Ascending aorta (tissue), 2 donors: ENCODE measurements around the gene SPAST. TPM values are rescaled to one million over a fixed set of nuclear protein-coding genes. Genes with fewer than 3 reads are reported as not detected.
A peak's percentile ranks its signal among the peaks of the same experiment; 100 is the strongest.
"Not testable (repeated sequence)": the region's sequence is repeated elsewhere in the genome, so short reads cannot be mapped to it uniquely, and the experiment has no call there.

Source experiments
- DNase-seq, 2 donors: peaks; one replicate each; pipeline ENCODE4 v3.0.0-alpha.2; 2019; ENCODE audit warnings: low spot score in 2 of 2
- H3K27ac ChIP-seq, 2 donors: fragments of 200-600 bp; sonication (generic); one replicate each; pipeline ENCODE4 v1.5.1; 2016 to 2017; ENCODE audit warnings: mild to moderate bottlenecking in 1 of 2
- H3K27me3 ChIP-seq: fragments of 200-600 bp; sonication (generic); one replicate; pipeline ENCODE4 v1.5.1; 2017
- H3K36me3 ChIP-seq, 2 donors: fragments of 200-600 bp; sonication (generic); one replicate each; pipeline ENCODE4 v1.5.1; 2016
- H3K4me1 ChIP-seq, 2 donors: fragments of 200-600 bp; sonication (generic); one replicate each; pipeline ENCODE4 v1.5.1; 2016 to 2017; ENCODE audit warnings: mild to moderate bottlenecking in 1 of 2
- H3K4me3 ChIP-seq, 2 donors: fragments of 200-600 bp; sonication (generic); one replicate each; pipeline ENCODE4 v1.5.1; 2016 to 2017; ENCODE audit warnings: mild to moderate bottlenecking in 1 of 2
- H3K9me3 ChIP-seq, 2 donors: fragments of 200-600 bp; sonication (generic); one replicate each; pipeline ENCODE4 v1.5.1; 2016
- CTCF ChIP-seq, 3 experiments: fragments of 200-600 bp in 2 of 3; fragments of 450-650 bp in 1 of 3; sonication (generic) in 2 of 3; IDR thresholded peaks; one replicate each; pipeline ENCODE4 v1.5.1; 2016 to 2019; ENCODE audit warnings: antibody characterized with exemption in 3 of 3, mild to moderate bottlenecking in 1 of 3, moderate library complexity in 1 of 3
- intact Hi-C: fragments of 100-400 bp; cut with DNase I; formaldehyde crosslinking; loops from one replicate; pipeline ENCODE4 v1.15.1; 2023
- total RNA-seq: library from RNA; depleted of rRNA; stranded (reverse); fragments of >200 nt; gene quantifications from one replicate; pipeline ENCODE4 v1.1.0, GENCODE V29; 2016

SPAST gene
- total RNA-seq, 1 donor from 2014 or later = 12.1 TPM

DNA sequence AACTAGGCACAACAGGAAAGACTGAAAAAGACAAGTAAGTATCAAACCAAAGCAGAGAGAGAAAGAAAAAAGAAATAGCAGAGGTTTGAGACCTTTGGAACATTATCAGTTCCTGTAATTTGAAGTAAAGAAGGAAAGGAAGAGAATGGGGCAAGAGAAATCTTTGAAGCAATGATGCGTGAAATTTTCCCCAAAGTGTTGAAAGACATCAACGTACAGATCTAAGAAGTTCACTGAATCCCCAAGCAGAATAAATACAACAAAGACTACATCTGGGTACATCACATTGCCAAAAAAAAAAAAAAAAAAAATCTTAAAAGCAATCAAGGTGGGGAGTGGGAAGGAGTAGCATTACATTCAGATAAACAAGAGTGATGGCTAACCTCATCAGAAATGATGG is 96.3 kb downstream of the SPAST start:
- Histone ChIP-seq H3K4me1 (no peaks in the 10 kb centered on the region), H3K4me3 (no peak overlapping the region), H3K27me3 (no peaks in the 10 kb centered on the region), H3K9me3 (no peaks in the 10 kb centered on the region), H3K36me3 (peaks cover 0 to 2% of the 10 kb centered on the region in 2 donors), H3K27ac (no peak overlapping the region)
- no peak for TF ChIP-seq CTCF (IDR thresholded peaks at IDR 0.05)
- DNase-seq = no peak
- intact Hi-C loops = no loop called here

DNA sequence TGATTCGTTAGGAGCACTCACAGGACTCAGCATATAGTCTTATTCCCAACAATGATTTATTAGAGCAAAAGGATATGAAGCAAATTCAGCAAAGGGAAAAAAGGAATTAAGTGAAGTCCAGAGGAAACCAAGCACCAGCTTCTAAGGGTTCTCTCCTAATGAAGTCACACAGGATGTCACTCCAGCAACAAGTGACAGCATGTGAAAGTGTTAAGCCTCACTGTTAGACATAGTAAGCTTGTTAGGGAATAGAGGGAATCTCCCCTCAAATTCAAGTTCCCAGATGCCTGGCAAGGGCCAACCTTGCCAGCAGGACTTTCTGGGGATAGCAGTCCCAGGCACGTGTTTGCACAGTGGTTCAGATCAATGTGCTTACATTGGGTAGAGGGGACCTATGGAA is 97.9 kb downstream of the SPAST start:
- Histone ChIP-seq H3K27ac (no peak overlapping the region), H3K4me3 (no peak overlapping the region), H3K27me3 (no peaks in the 10 kb centered on the region), H3K36me3 (no peaks in the 10 kb centered on the region), H3K9me3 (no peaks in the 10 kb centered on the region), H3K4me1 (peaks cover 0 to under 1% of the 10 kb centered on the region in 2 donors)
- no peak for TF ChIP-seq CTCF (IDR thresholded peaks at IDR 0.05)
- no peak for DNase-seq
- intact Hi-C loops = no loop called here

DNA sequence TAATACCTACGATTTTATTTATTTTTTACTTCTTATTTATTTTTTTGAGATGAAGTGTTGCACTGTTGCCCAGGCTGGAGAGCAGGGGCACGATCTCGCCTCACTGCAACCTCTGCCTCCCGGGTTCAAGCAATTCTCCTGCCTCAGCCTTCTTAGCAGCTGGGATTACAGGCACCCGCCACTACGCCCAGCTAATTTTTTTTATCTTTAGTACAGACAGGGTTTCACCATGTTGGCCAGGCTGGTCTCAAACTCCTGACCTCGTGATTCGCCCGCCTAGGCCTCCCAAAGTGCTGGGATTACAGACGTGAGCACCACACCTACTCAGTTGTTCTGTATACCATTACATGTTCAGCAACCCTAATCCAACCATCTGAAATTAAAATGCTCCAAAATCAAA is 100.9 kb downstream of the SPAST start:
- peak overlapping the region in 1 of 2 donors; percentile 77 for H3K4me3 ChIP-seq
- not testable (repeated sequence) for H3K9me3 ChIP-seq, DNase-seq, H3K4me1 ChIP-seq, H3K27ac ChIP-seq, H3K27me3 ChIP-seq, H3K36me3 ChIP-seq
- intact Hi-C loops = loop anchor here (2.0 kb wide), 1 partner anchor 153 kb away; the partner anchor contains the start of gene MEMO1

- intact Hi-C loops = loop anchor here (1.0 to 5.0 kb wide), 5 partner anchors 102 to 1432 kb away; partner anchors contain the start of genes BIRC6, FAM98A, MEMO1 and SPAST
- Histone ChIP-seq H3K4me3 (peak overlapping the region; percentile 77 to 80), H3K27ac (peak overlapping the region; percentile 87 to 91)
- H3K27me3 ChIP-seq, DNase-seq, H3K9me3 ChIP-seq, H3K4me1 ChIP-seq, H3K36me3 ChIP-seq: not testable (repeated sequence)
These were observed 101.6 kb downstream of the SPAST start for GRCh38 chr2:32165027-32165347.

DNA sequence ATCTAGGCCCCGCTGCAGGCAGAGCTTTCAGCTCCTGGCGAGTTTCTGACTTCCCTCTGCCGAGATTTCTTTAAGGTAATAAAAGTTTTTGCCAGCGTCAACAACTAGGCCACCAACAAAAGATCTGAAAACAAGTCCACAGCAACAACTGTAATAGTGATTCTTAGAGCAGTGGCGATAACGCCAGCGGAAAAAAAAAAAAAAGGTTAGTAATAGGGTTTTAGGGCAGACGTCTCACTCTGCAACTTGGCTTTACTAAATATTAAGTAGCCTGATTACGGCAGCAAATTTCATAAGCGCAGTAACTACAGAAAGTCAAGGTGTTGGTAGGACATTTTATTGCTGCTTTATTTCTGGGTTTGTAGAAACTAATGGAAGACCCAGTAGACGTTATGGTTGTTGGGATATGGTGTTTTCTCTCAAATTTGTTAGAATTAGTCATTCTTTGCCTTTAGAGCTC is 102.8 kb downstream of the SPAST start:
- no peak for DNase-seq
- H3K27me3 ChIP-seq = no peaks in the 10 kb centered on the region
- intact Hi-C loops = loop anchor here (5.0 kb wide), 2 partner anchors 111 to 1431 kb away; partner anchors contain the start of genes FAM98A and YIPF4
- H3K27ac ChIP-seq = peak overlapping the region; percentile 87 to 91
- H3K9me3 ChIP-seq = no peaks in the 10 kb centered on the region
- peaks cover 0 to 5% of the 10 kb centered on the region in 2 donors for H3K4me1 ChIP-seq
- no peak for TF ChIP-seq CTCF (IDR thresholded peaks at IDR 0.05)
- H3K4me3 ChIP-seq = peak overlapping the region; percentile 77 to 80
- H3K36me3 ChIP-seq = no peaks in the 10 kb centered on the region

DNA sequence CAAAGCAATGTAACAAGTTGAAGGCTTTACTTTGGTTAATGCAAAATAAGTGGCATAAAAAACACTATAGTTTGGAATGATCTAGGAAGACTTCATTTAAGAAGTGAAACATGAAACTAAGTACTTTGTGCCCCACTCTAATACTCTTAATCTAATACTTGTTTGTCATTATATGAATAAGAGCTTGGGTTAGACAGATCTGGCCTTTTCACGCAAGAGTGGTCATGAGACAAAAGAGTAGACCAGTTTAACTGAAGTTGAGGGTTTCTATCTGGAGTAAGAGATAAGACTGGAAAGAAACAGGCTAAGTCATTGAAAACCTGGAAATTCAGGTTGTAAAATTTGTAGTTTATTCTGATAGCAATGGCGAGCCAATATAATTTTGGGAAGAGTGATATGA is 105.2 kb downstream of the SPAST start:
- no peak for TF ChIP-seq CTCF (IDR thresholded peaks at IDR 0.05)
- no peak overlapping the region for H3K27ac ChIP-seq
- H3K27me3 ChIP-seq = no peaks in the 10 kb centered on the region
- peaks cover 0 to 5% of the 10 kb centered on the region in 2 donors for H3K4me1 ChIP-seq
- intact Hi-C loops = loop anchor here (5.0 kb wide), 2 partner anchors 109 to 1429 kb away; partner anchors contain the start of genes FAM98A and YIPF4
- DNase-seq = no peak
- peaks cover 0 to 9% of the 10 kb centered on the region in 2 donors for H3K36me3 ChIP-seq
- no peak overlapping the region for H3K4me3 ChIP-seq
- H3K9me3 ChIP-seq = no peaks in the 10 kb centered on the region

DNA sequence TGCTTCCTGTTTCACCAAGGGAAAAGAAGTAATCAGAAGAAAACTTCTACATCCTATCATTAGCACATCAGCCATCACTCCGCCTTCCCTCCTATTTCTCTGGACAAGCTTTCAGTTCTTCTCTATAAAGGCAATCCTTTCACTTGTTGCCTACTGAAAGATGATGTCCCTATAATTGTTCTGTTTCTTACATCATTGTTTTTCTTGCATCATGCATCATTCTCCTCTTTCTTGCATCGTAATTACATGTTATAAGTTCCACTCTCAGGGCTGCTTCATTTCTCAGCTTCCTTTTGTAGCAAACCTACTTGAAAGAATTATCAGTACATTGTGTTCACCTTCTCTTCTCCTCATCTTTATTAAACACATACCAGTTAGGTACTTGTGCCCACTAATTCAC is 109.5 kb downstream of the SPAST start:
- Histone ChIP-seq H3K27me3 (no peaks in the 10 kb centered on the region), H3K36me3 (peaks cover 20 to 45% of the 10 kb centered on the region in 2 donors), H3K4me3 (no peak overlapping the region), H3K27ac (no peak overlapping the region), H3K9me3 (no peaks in the 10 kb centered on the region), H3K4me1 (no peaks in the 10 kb centered on the region)
- intact Hi-C loops = no loop called here
- no peak for DNase-seq
- no peak for TF ChIP-seq CTCF (IDR thresholded peaks at IDR 0.05)
